ENCODE measurements around the gene PDE4D. TPM values are rescaled to one million over a fixed set of nuclear protein-coding genes. Genes with fewer than 3 reads are reported as not detected.

Gene PDE4D
- total and polyA plus RNA-seq, 10 of the 15 experiments (the other 5 are each of a cell fraction or from before 2014, with no cell fraction given): 0.87 to 4.1 (median 2.2) TPM

- ChIA-PET SMC1A (ENCODE audit: uncharacterized antibody, unreplicated experiment) (no interaction called here), POLR2A (no interaction called here), CTCF (interaction anchor here (0.9 kb wide), 1 partner anchor 91 kb away, joined by 3 read pairs; no protein-coding TSS in a partner anchor), RAD21 (ENCODE audit: unreplicated experiment) (interaction anchor here (0.7 kb wide), 1 partner anchor 12 kb away, joined by 4 read pairs; no protein-coding TSS in a partner anchor)
- no TSS peak for BruUV-seq (replicated peaks)
- no peaks in the 10 kb centered on the region for H4K20me1 ChIP-seq (ENCODE audit: control insufficient read depth, insufficient read depth)
- no peak overlapping the region for H2AFZ ChIP-seq (ENCODE audit: control insufficient read depth, low read depth, low read length)
- in situ Hi-C loops (cut with MboI) (no loop called here), intact Hi-C loops (cut with micrococcal nuclease; ENCODE audit: unreplicated experiment) (no loop called here)
- ATAC-seq (no peak), FAIRE-seq (no peak), DNase-seq (ENCODE audit: low read depth, low spot score) (no peak)
- H3K4me2 ChIP-seq (ENCODE audit: control insufficient read depth, insufficient read depth): no peak overlapping the region
- H3K27ac ChIP-seq (ENCODE audit: control insufficient read depth, insufficient read depth): no peak overlapping the region
- TF ChIP-seq CBFB (IDR thresholded peaks at IDR 0.05; ENCODE audit: low read depth) (no peak), CHD2 (IDR thresholded peaks at IDR 0.05; ENCODE audit: borderline replicate concordance, low read depth, low read length) (no peak), IRF3 (IDR thresholded peaks at IDR 0.05) (no peak), SPI1 (IDR thresholded peaks at IDR 0.05; ENCODE audit: borderline replicate concordance, insufficient read depth, low read depth, low read length) (no peak), YBX1 (IDR thresholded peaks at IDR 0.05) (no peak), DPF2 (IDR thresholded peaks at IDR 0.05) (no peak), PAX5 (IDR thresholded peaks at IDR 0.05; ENCODE audit: borderline replicate concordance, low read depth, low read length) (no peak), TCF7 (IDR thresholded peaks at IDR 0.05; ENCODE audit: borderline replicate concordance) (no peak), WRNIP1 (IDR thresholded peaks at IDR 0.05; ENCODE audit: borderline replicate concordance, low read depth, low read length) (no peak), SREBF2 (IDR thresholded peaks at IDR 0.05; ENCODE audit: low read length) (no peak), POLR2AphosphoS5 (IDR thresholded peaks at IDR 0.05; ENCODE audit: low read length) (no peak), SMARCA5 (IDR thresholded peaks at IDR 0.05) (no peak), ZSCAN29 (IDR thresholded peaks at IDR 0.05) (no peak)
- H3K4me3 ChIP-seq: no peak overlapping the region
- H3K36me3 ChIP-seq (ENCODE audit: control insufficient read depth in 2 of 2, insufficient read depth in 2 of 2, low read length in 1 of 2): no peaks in the 10 kb centered on the region
- no peaks in the 10 kb centered on the region for H3K9me3 ChIP-seq (replicated peaks; ENCODE audit: control insufficient read depth, insufficient read depth, low read length)
- H3K4me1 ChIP-seq (ENCODE audit: control insufficient read depth, insufficient read depth, low read length): no peaks in the 10 kb centered on the region
- H3K79me2 ChIP-seq (ENCODE audit: control insufficient read depth, insufficient read depth, low read length): no peaks in the 10 kb centered on the region
- H3K27me3 ChIP-seq (replicated peaks in 1 of 2; ENCODE audit: control insufficient read depth in 2 of 2, insufficient read depth in 2 of 2, low read length in 1 of 2): no peaks in the 10 kb centered on the region
- no peak overlapping the region for H3K9ac ChIP-seq (ENCODE audit: control insufficient read depth, insufficient read depth, low read length)
- 60% methylated on average over 6 of the region's 6 CpGs for WGBS (ENCODE audit: insufficient coverage, insufficient replicate concordance, low lambda C conversion rate, missing lambda C conversion rate)
These were observed 803.2 kb downstream of the PDE4D start for GRCh38 chr5:59090323-59090722.

Data from GM12878 (cell line).